Measurements from ENCODE around the gene POLR1B. TPM values are rescaled to one million over a fixed set of nuclear protein-coding genes. Genes with fewer than 3 reads are reported as not detected.

The POLR1B gene
- total RNA-seq, 1 experiment from 2014 or later: 27.7 TPM

Other genes with a start within 250 kb of the POLR1B start
- 5.0 and 7.0 TPM in 2 replicates for gene RGPD8, start 108.8 kb upstream of the POLR1B start, total RNA-seq (2021)
- gene TTL, start 60.3 kb upstream of the POLR1B start, total RNA-seq (2021): 25.4 and 26.1 TPM in 2 replicates
- gene CHCHD5, start 42.1 kb downstream of the POLR1B start, total RNA-seq (2021): 38.4 and 64.3 TPM in 2 replicates
- gene SLC20A1, start 103.5 kb downstream of the POLR1B start, total RNA-seq (2021): 99.9 and 106 TPM in 2 replicates
- 6.1 and 6.5 TPM in 2 replicates for gene NT5DC4, start 178.6 kb downstream of the POLR1B start, total RNA-seq (2021)
- 17.7 and 28.7 TPM in 2 replicates for gene CKAP2L, start 222.1 kb downstream of the POLR1B start, total RNA-seq (2021)
- 0.55 TPM in 2 replicates for gene IL1A, start 242.0 kb downstream of the POLR1B start, total RNA-seq (2021)

Measured in PC-9 (cell line).